Measurements from ENCODE around the gene RICTOR.

GRCh38 chr5:38997591-38997990 lies 76.6 kb downstream of the RICTOR start:
- TF ChIP-seq, protein P1, sequence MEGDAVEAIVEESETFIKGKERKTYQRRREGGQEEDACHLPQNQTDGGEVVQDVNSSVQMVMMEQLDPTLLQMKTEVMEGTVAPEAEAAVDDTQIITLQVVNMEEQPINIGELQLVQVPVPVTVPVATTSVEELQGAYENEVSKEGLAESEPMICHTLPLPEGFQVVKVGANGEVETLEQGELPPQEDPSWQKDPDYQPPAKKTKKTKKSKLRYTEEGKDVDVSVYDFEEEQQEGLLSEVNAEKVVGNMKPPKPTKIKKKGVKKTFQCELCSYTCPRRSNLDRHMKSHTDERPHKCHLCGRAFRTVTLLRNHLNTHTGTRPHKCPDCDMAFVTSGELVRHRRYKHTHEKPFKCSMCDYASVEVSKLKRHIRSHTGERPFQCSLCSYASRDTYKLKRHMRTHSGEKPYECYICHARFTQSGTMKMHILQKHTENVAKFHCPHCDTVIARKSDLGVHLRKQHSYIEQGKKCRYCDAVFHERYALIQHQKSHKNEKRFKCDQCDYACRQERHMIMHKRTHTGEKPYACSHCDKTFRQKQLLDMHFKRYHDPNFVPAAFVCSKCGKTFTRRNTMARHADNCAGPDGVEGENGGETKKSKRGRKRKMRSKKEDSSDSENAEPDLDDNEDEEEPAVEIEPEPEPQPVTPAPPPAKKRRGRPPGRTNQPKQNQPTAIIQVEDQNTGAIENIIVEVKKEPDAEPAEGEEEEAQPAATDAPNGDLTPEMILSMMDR (IDR thresholded peaks at IDR 0.05) = no peak
- TF ChIP-seq POLR2A (IDR thresholded peaks at IDR 0.05) = no peak
